HEK293 (cell line): ENCODE results near the gene DDR1.

Experiments used
- FEZF1 ChIP-seq: fragments of 450-650 bp; formaldehyde crosslinking; IDR thresholded peaks from 2 replicates; pipeline ENCODE4 v1.5.1; 2016; ENCODE audit warnings: missing biosample characterization, missing genetic modification characterization
- KLF9 ChIP-seq: fragments of 450-650 bp; formaldehyde crosslinking; IDR thresholded peaks from 2 replicates; pipeline ENCODE4 v1.5.1; 2016; ENCODE audit warnings: missing biosample characterization, missing genetic modification characterization, low read depth
- MEIS1 ChIP-seq: sonication (generic); formaldehyde crosslinking; IDR thresholded peaks from 2 replicates; pipeline ENCODE4 v1.8.1; 2022; ENCODE audit warnings: missing genetic modification reagents, mild to moderate bottlenecking, borderline replicate concordance
- REPIN1 ChIP-seq: fragments of 450-650 bp; formaldehyde crosslinking; IDR thresholded peaks from 2 replicates; pipeline ENCODE4 v1.5.1; 2017; ENCODE audit warnings: missing biosample characterization, missing genetic modification characterization, low read depth
- YY2 ChIP-seq: fragments of 450-650 bp; formaldehyde crosslinking; IDR thresholded peaks from 2 replicates; pipeline ENCODE4 v1.5.1; 2016; ENCODE audit warnings: missing biosample characterization, missing genetic modification characterization
- ZBTB10 ChIP-seq: fragments of 450-650 bp; formaldehyde crosslinking; IDR thresholded peaks from 2 replicates; pipeline ENCODE4 v1.5.1; 2016; ENCODE audit warnings: missing biosample characterization, missing genetic modification characterization
- ZNF2 ChIP-seq: fragments of 450-650 bp; formaldehyde crosslinking; IDR thresholded peaks from 2 replicates; pipeline ENCODE4 v1.5.1; 2016; ENCODE audit warnings: missing biosample characterization, missing genetic modification characterization
- ZNF214 ChIP-seq: fragments of 450-650 bp; formaldehyde crosslinking; IDR thresholded peaks from 2 replicates; pipeline ENCODE4 v1.5.1; 2017; ENCODE audit warnings: missing biosample characterization, mild to moderate bottlenecking, missing genetic modification characterization, borderline replicate concordance
- ZNF280D ChIP-seq: fragments of 450-650 bp; formaldehyde crosslinking; IDR thresholded peaks from 2 replicates; pipeline ENCODE4 v1.5.1; 2016; ENCODE audit warnings: missing biosample characterization, missing genetic modification characterization
- ZNF311 ChIP-seq: fragments of 450-650 bp; formaldehyde crosslinking; IDR thresholded peaks from 2 replicates; pipeline ENCODE4 v1.5.1; 2017; ENCODE audit warnings: missing biosample characterization, missing genetic modification characterization, borderline replicate concordance
- ZNF391 ChIP-seq: fragments of 450-650 bp; formaldehyde crosslinking; IDR thresholded peaks from 2 replicates; pipeline ENCODE4 v1.5.1; 2016; ENCODE audit warnings: low read depth, missing biosample characterization, missing genetic modification characterization, borderline replicate concordance
- ZNF548 ChIP-seq: fragments of 450-650 bp; formaldehyde crosslinking; IDR thresholded peaks from 2 replicates; pipeline ENCODE4 v1.5.1; 2016; ENCODE audit warnings: missing biosample characterization, missing genetic modification characterization
- ZNF555 ChIP-seq: fragments of 450-650 bp; formaldehyde crosslinking; conservative IDR thresholded peaks from 2 replicates; pipeline ENCODE4 v1.5.1; 2017; ENCODE audit warnings: missing biosample characterization, mild to moderate bottlenecking, missing genetic modification characterization, inconsistent platforms
- ZNF623 ChIP-seq: fragments of 450-650 bp; formaldehyde crosslinking; IDR thresholded peaks from 2 replicates; pipeline ENCODE4 v1.5.1; 2016; ENCODE audit warnings: missing biosample characterization, missing genetic modification characterization
- ZNF658 ChIP-seq: fragments of 450-650 bp; formaldehyde crosslinking; IDR thresholded peaks from 2 replicates; pipeline ENCODE4; 2016; ENCODE audit warnings: missing biosample characterization, missing genetic modification characterization
- ZNF692 ChIP-seq: fragments of 450-650 bp; formaldehyde crosslinking; IDR thresholded peaks from 2 replicates; pipeline ENCODE4 v1.5.1; 2016; ENCODE audit warnings: missing biosample characterization, missing genetic modification characterization
- ZNF747 ChIP-seq: fragments of 450-650 bp; formaldehyde crosslinking; IDR thresholded peaks from 2 replicates; pipeline ENCODE4 v1.5.1; 2016; ENCODE audit warnings: missing biosample characterization, missing genetic modification characterization
- ZNF792 ChIP-seq: fragments of 450-650 bp; formaldehyde crosslinking; IDR thresholded peaks from 2 replicates; pipeline ENCODE4 v1.5.1; 2016; ENCODE audit warnings: missing biosample characterization, missing genetic modification characterization
- TF ChIP-seq, protein P1 (sequence below): fragments of 450-650 bp; formaldehyde crosslinking; IDR thresholded peaks from 2 replicates; pipeline ENCODE4 v1.5.1; 2016; ENCODE audit warnings: missing biosample characterization, missing genetic modification characterization, borderline replicate concordance
- TF ChIP-seq, protein P2 (sequence below): fragments of 450-650 bp; formaldehyde crosslinking; IDR thresholded peaks from 2 replicates; pipeline ENCODE4 v1.5.1; 2017; ENCODE audit warnings: missing biosample characterization, mild to moderate bottlenecking, missing genetic modification characterization, moderate library complexity
- TF ChIP-seq, protein P3 (sequence below): fragments of 450-650 bp; formaldehyde crosslinking; IDR thresholded peaks from 2 replicates; pipeline ENCODE4 v1.5.1; 2017; ENCODE audit warnings: missing biosample characterization, missing genetic modification characterization
- TF ChIP-seq, protein P4 (sequence below): fragments of 450-650 bp; formaldehyde crosslinking; IDR thresholded peaks from 2 replicates; pipeline ENCODE4 v1.5.1; 2016; ENCODE audit warnings: missing biosample characterization, missing genetic modification characterization
- TF ChIP-seq, protein P5 (sequence below): fragments of 450-650 bp; formaldehyde crosslinking; optimal IDR thresholded peaks from 2 replicates; pipeline ENCODE3; 2016; ENCODE audit warnings: missing biosample characterization, mild to moderate bottlenecking, missing genetic modification characterization

DDR1 gene

GRCh38 chr6:30857549-30857948 lies 26.8 kb upstream of the DDR1 start (continued):
- TF ChIP-seq ZNF391 (tag by site-specific recombination): no peak
- TF ChIP-seq, protein P1, sequence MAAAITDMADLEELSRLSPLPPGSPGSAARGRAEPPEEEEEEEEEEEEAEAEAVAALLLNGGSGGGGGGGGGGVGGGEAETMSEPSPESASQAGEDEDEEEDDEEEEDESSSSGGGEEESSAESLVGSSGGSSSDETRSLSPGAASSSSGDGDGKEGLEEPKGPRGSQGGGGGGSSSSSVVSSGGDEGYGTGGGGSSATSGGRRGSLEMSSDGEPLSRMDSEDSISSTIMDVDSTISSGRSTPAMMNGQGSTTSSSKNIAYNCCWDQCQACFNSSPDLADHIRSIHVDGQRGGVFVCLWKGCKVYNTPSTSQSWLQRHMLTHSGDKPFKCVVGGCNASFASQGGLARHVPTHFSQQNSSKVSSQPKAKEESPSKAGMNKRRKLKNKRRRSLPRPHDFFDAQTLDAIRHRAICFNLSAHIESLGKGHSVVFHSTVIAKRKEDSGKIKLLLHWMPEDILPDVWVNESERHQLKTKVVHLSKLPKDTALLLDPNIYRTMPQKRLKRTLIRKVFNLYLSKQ: no peak
- no peak for TF ChIP-seq MEIS1 (CRISPR knock-in tag)
- TF ChIP-seq ZNF747 (tag by site-specific recombination): no peak
- TF ChIP-seq ZNF692 (tag by site-specific recombination): peak; percentile 43; the same call in 1 of the 2 replicates
- TF ChIP-seq, protein P2, sequence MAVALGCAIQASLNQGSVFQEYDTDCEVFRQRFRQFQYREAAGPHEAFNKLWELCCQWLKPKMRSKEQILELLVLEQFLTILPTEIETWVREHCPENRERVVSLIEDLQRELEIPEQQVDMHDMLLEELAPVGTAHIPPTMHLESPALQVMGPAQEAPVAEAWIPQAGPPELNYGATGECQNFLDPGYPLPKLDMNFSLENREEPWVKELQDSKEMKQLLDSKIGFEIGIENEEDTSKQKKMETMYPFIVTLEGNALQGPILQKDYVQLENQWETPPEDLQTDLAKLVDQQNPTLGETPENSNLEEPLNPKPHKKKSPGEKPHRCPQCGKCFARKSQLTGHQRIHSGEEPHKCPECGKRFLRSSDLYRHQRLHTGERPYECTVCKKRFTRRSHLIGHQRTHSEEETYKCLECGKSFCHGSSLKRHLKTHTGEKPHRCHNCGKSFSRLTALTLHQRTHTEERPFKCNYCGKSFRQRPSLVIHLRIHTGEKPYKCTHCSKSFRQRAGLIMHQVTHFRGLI (tag by site-specific recombination): no peak
- no peak for TF ChIP-seq ZBTB10 (tag by site-specific recombination)
- no peak for TF ChIP-seq ZNF214 (tag by site-specific recombination)
- no peak for TF ChIP-seq ZNF280D (tag by site-specific recombination)
- TF ChIP-seq REPIN1 (tag by site-specific recombination): no peak
- TF ChIP-seq ZNF658 (tag by site-specific recombination): no peak
- TF ChIP-seq, protein P3, sequence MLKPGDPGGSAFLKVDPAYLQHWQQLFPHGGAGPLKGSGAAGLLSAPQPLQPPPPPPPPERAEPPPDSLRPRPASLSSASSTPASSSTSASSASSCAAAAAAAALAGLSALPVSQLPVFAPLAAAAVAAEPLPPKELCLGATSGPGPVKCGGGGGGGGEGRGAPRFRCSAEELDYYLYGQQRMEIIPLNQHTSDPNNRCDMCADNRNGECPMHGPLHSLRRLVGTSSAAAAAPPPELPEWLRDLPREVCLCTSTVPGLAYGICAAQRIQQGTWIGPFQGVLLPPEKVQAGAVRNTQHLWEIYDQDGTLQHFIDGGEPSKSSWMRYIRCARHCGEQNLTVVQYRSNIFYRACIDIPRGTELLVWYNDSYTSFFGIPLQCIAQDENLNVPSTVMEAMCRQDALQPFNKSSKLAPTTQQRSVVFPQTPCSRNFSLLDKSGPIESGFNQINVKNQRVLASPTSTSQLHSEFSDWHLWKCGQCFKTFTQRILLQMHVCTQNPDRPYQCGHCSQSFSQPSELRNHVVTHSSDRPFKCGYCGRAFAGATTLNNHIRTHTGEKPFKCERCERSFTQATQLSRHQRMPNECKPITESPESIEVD (tag by site-specific recombination): peak; percentile 76
- TF ChIP-seq ZNF555: no peak
- no peak for TF ChIP-seq ZNF623 (tag by site-specific recombination)
- no peak for TF ChIP-seq ZNF792 (tag by site-specific recombination)
- no peak for TF ChIP-seq ZNF548
- TF ChIP-seq, protein P4, sequence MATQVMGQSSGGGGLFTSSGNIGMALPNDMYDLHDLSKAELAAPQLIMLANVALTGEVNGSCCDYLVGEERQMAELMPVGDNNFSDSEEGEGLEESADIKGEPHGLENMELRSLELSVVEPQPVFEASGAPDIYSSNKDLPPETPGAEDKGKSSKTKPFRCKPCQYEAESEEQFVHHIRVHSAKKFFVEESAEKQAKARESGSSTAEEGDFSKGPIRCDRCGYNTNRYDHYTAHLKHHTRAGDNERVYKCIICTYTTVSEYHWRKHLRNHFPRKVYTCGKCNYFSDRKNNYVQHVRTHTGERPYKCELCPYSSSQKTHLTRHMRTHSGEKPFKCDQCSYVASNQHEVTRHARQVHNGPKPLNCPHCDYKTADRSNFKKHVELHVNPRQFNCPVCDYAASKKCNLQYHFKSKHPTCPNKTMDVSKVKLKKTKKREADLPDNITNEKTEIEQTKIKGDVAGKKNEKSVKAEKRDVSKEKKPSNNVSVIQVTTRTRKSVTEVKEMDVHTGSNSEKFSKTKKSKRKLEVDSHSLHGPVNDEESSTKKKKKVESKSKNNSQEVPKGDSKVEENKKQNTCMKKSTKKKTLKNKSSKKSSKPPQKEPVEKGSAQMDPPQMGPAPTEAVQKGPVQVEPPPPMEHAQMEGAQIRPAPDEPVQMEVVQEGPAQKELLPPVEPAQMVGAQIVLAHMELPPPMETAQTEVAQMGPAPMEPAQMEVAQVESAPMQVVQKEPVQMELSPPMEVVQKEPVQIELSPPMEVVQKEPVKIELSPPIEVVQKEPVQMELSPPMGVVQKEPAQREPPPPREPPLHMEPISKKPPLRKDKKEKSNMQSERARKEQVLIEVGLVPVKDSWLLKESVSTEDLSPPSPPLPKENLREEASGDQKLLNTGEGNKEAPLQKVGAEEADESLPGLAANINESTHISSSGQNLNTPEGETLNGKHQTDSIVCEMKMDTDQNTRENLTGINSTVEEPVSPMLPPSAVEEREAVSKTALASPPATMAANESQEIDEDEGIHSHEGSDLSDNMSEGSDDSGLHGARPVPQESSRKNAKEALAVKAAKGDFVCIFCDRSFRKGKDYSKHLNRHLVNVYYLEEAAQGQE (tag by site-specific recombination): no peak
- TF ChIP-seq ZNF2 (tag by site-specific recombination): no peak
- peak; percentile 51 for TF ChIP-seq FEZF1 (tag by site-specific recombination)
- no peak for TF ChIP-seq ZNF311 (tag by site-specific recombination)
- TF ChIP-seq KLF9 (tag by site-specific recombination): no peak
- TF ChIP-seq, protein P5, sequence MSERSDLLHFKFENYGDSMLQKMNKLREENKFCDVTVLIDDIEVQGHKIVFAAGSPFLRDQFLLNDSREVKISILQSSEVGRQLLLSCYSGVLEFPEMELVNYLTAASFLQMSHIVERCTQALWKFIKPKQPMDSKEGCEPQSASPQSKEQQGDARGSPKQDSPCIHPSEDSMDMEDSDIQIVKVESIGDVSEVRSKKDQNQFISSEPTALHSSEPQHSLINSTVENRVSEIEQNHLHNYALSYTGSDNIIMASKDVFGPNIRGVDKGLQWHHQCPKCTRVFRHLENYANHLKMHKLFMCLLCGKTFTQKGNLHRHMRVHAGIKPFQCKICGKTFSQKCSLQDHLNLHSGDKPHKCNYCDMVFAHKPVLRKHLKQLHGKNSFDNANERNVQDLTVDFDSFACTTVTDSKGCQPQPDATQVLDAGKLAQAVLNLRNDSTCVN (tag by site-specific recombination): no peak
- TF ChIP-seq YY2: no peak
